Endothelial cell of hepatic sinusoid (primary cell): ENCODE data around the gene ARHGAP31.
"Not testable (repeated sequence)": the region's sequence is repeated elsewhere in the genome, so short reads cannot be mapped to it uniquely, and the experiment has no call there.

Experiments
- in situ Hi-C: cut with HindIII; loops from 2 replicates; pipeline ENCODE4 v1.10.0; 2017; ENCODE audit warnings: low sequenced_read_pairs

ARHGAP31 gene

GRCh38 chr3:119347036-119347435, 52.9 kb downstream of the ARHGAP31 start:
- in situ Hi-C loops, result no loop called here

- in situ Hi-C loops, result no loop called here
These were observed 55.3 kb downstream of the ARHGAP31 start for GRCh38 chr3:119349354-119350041.

- in situ Hi-C loops, result no loop called here
These were observed 55.9 kb downstream of the ARHGAP31 start for GRCh38 chr3:119350114-119350513.

GRCh38 chr3:119351581-119351980, 57.4 kb downstream of the ARHGAP31 start:
- in situ Hi-C loops, result no loop called here

GRCh38 chr3:119352034-119352609, 57.9 kb downstream of the ARHGAP31 start:
- in situ Hi-C loops, result no loop called here

GRCh38 chr3:119352863-119353527, 58.8 kb downstream of the ARHGAP31 start:
- in situ Hi-C loops, result no loop called here

GRCh38 chr3:119355608-119356007, 61.4 kb downstream of the ARHGAP31 start:
- in situ Hi-C loops, result not testable (repeated sequence)

- in situ Hi-C loops, result no loop called here
These were observed 62.5 kb downstream of the ARHGAP31 start for GRCh38 chr3:119356646-119357045.

- in situ Hi-C loops, result no loop called here
These were observed 63.0 kb downstream of the ARHGAP31 start for GRCh38 chr3:119357190-119357589.

- in situ Hi-C loops, result no loop called here
These were observed 65.5 kb downstream of the ARHGAP31 start for GRCh38 chr3:119359476-119360326.

GRCh38 chr3:119360736-119361462, 66.7 kb downstream of the ARHGAP31 start:
- in situ Hi-C loops, result no loop called here

- in situ Hi-C loops, result no loop called here
These were observed 67.8 kb downstream of the ARHGAP31 start for GRCh38 chr3:119362010-119362409.

- in situ Hi-C loops, result no loop called here
These were observed 69.0 kb downstream of the ARHGAP31 start for GRCh38 chr3:119362940-119363725.

- in situ Hi-C loops, result no loop called here
These were observed 70.2 kb downstream of the ARHGAP31 start for GRCh38 chr3:119364401-119364800.

GRCh38 chr3:119365418-119365817, 71.2 kb downstream of the ARHGAP31 start:
- in situ Hi-C loops, result no loop called here

GRCh38 chr3:119367000-119367399, 72.8 kb downstream of the ARHGAP31 start:
- in situ Hi-C loops, result no loop called here

- in situ Hi-C loops, result no loop called here
These were observed 74.1 kb downstream of the ARHGAP31 start for GRCh38 chr3:119368298-119368697.

GRCh38 chr3:119371786-119372185, 77.6 kb downstream of the ARHGAP31 start:
- in situ Hi-C loops, result not testable (repeated sequence)

- in situ Hi-C loops, result no loop called here
These were observed 80.9 kb downstream of the ARHGAP31 start for GRCh38 chr3:119375106-119375505.

- in situ Hi-C loops, result no loop called here
These were observed 81.3 kb downstream of the ARHGAP31 start for GRCh38 chr3:119375510-119375909.
